ENCODE results near the gene EMD.

GRCh38 chrX:154378799-154379568 is at the start of gene EMD:
- TF ChIP-seq POLR2A (IDR thresholded peaks at IDR 0.05) (peak; percentile 78 to 86), CTCF (IDR thresholded peaks at IDR 0.05) (no peak)
